Smooth muscle cell (in vitro differentiated cells): Measurements from ENCODE around the gene SNRNP70. TPM values are rescaled to one million over a fixed set of nuclear protein-coding genes. Genes with fewer than 3 reads are reported as not detected.

ENCODE experiments used
- DNase-seq: peaks from one replicate; lab custom pipeline; 2025; ENCODE audit not compliant: unreplicated experiment; lab: John Stamatoyannopoulos, UW
- H2AFZ ChIP-seq: fragments of 200-600 bp; sonication (generic); 2 replicates; pipeline ENCODE4 v1.6.0; 2016; ENCODE audit warnings: antibody characterized with exemption, low read depth, mild to moderate bottlenecking
- H3F3A ChIP-seq: fragments of 200-600 bp; sonication (generic); 2 replicates; pipeline ENCODE4 v1.6.0; 2017; ENCODE audit warnings: antibody characterized with exemption, low read depth
- H3K27ac ChIP-seq: fragments of 200-600 bp; sonication (generic); 2 replicates; pipeline ENCODE4 v1.5.1; 2016; ENCODE audit warnings: low read depth, mild to moderate bottlenecking
- H3K27me3 ChIP-seq: fragments of 200-600 bp; sonication (generic); 2 replicates; pipeline ENCODE4 v1.6.1; 2016; ENCODE audit warnings: low read depth, mild to moderate bottlenecking
- H3K36me3 ChIP-seq: fragments of 200-600 bp; sonication (generic); 2 replicates; pipeline ENCODE4 v1.5.1; 2016; ENCODE audit warnings: low read depth
- H3K4me1 ChIP-seq: fragments of 200-600 bp; sonication (generic); 2 replicates; pipeline ENCODE4 v1.5.1; 2016; ENCODE audit warnings: low read depth
- H3K4me2 ChIP-seq: fragments of 200-600 bp; sonication (generic); 2 replicates; pipeline ENCODE4 v1.6.0; 2016; ENCODE audit warnings: mild to moderate bottlenecking
- H3K4me3 ChIP-seq: fragments of 200-600 bp; sonication (generic); 2 replicates; pipeline ENCODE4 v1.5.1; 2016; ENCODE audit warnings: mild to moderate bottlenecking
- H3K79me2 ChIP-seq: fragments of 200-600 bp; sonication (generic); 2 replicates; pipeline ENCODE4 v1.6.0; 2016; ENCODE audit warnings: low read depth, mild to moderate bottlenecking
- H3K9ac ChIP-seq: fragments of 200-600 bp; sonication (generic); 2 replicates; pipeline ENCODE4 v1.6.0; 2016; ENCODE audit warnings: low read depth
- H3K9me3 ChIP-seq: fragments of 200-600 bp; sonication (generic); replicated peaks from 2 replicates; pipeline ENCODE4 v1.5.1; 2016; ENCODE audit warnings: low read depth
- H4K20me1 ChIP-seq: fragments of 200-600 bp; sonication (generic); 2 replicates; pipeline ENCODE4 v1.6.0; 2016; ENCODE audit warnings: low read depth
- WGBS: methylation state at CpG from one replicate; pipeline ENCODE4 v1.1.7; 2016; ENCODE audit warnings: low lambda C conversion rate; 5-methylcytosine and 5-hydroxymethylcytosine counted together
- polyA plus RNA-seq: library from polyadenylated mRNA; unstranded; fragments of >200 nt; fragmentation: Nextera tagmentation; extraction: Ambion mirVana; gene quantifications from 2 replicates; pipeline ENCODE4 v1.2.1, GENCODE V29; 2016
- total RNA-seq: library from RNA; depleted of rRNA; stranded (reverse); fragments of >200 nt; gene quantifications from 2 replicates; pipeline ENCODE4 v1.2.3, GENCODE V29; 2014
- TF ChIP-seq, protein P1 (sequence below): fragments of 200-600 bp; sonication (generic); IDR thresholded peaks from 2 replicates; pipeline ENCODE4 v1.5.1; 2017; ENCODE audit warnings: borderline replicate concordance, mild to moderate bottlenecking, antibody characterized with exemption; ENCODE audit not compliant: insufficient read depth, poor library complexity, severe bottlenecking

The SNRNP70 gene
- total and polyA plus RNA-seq, 2 experiments from 2014 or later: 200 to 206 TPM

DNA sequence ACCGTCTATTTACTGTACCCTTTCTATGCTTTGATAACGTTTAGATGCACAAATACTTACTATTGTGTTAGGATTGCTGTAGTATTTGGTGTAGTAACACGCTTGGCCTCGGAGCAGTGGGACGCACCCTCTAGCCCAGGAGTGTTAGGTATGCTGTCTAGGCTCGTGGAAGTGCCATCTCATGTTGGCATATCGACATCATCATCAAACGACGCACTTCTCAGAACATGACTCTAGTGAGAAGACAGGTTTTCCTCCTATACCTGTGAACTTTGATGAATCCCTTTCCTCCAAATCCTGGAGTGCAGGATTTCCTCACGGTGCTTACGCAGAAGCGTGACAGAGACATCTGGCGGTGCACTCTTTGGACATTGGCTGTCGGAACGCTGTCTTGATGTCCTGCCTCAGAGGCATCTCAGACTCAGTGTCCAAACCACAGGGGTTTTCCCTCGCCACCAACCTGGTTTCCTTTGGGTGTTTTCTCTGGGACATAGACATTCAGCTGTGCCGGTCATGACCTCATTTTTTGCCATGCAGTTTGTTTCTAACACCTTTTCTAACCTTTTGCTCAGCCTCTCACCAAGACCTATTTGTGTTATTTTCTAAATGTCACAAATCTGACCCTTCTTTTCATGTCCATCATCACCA is 6.3 kb downstream of the SNRNP70 start:
- TF ChIP-seq, protein P1, sequence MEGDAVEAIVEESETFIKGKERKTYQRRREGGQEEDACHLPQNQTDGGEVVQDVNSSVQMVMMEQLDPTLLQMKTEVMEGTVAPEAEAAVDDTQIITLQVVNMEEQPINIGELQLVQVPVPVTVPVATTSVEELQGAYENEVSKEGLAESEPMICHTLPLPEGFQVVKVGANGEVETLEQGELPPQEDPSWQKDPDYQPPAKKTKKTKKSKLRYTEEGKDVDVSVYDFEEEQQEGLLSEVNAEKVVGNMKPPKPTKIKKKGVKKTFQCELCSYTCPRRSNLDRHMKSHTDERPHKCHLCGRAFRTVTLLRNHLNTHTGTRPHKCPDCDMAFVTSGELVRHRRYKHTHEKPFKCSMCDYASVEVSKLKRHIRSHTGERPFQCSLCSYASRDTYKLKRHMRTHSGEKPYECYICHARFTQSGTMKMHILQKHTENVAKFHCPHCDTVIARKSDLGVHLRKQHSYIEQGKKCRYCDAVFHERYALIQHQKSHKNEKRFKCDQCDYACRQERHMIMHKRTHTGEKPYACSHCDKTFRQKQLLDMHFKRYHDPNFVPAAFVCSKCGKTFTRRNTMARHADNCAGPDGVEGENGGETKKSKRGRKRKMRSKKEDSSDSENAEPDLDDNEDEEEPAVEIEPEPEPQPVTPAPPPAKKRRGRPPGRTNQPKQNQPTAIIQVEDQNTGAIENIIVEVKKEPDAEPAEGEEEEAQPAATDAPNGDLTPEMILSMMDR: no peak
- H3K9me3 ChIP-seq: no peaks in the 10 kb centered on the region
- H3K27ac ChIP-seq: no peak overlapping the region
- no peaks in the 10 kb centered on the region for H3K36me3 ChIP-seq
- H4K20me1 ChIP-seq: peaks cover 100% of the 10 kb centered on the region
- H3K27me3 ChIP-seq: no peaks in the 10 kb centered on the region
- H3K9ac ChIP-seq: no peak overlapping the region
- H3K4me2 ChIP-seq: no peak overlapping the region
- H2AFZ ChIP-seq: no peak overlapping the region
- H3F3A ChIP-seq: peaks cover 12% of the 10 kb centered on the region
- H3K79me2 ChIP-seq: peaks cover 85% of the 10 kb centered on the region
- no peak for DNase-seq
- H3K4me3 ChIP-seq: no peak overlapping the region
- 97% methylated on average over 17 of the region's 17 CpGs for WGBS
- H3K4me1 ChIP-seq: peaks cover 10% of the 10 kb centered on the region

DNA sequence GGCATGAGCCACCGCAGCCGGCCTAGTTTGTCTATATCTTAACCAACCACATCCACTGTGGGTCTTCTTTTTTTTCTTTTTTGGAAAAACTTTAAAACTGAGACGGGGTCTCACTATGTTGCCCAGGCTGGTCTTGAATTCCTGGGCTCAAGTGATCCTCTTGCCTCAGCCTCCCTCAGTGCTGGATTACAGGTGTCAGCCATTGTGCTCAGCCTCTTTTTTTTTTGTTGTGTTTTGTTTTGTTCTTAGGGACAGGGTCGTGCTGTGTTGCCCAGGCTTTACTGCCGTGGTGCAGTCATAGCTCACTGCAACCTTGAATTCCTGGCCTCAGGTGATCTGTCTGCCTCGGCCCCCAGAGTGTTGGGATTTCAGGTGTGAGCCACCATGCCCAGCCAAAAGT is 7.4 kb downstream of the SNRNP70 start:
- Histone ChIP-seq H3K4me3 (no peak overlapping the region), H3K9me3 (no peaks in the 10 kb centered on the region), H4K20me1 (peaks cover 100% of the 10 kb centered on the region), H3K4me1 (no peaks in the 10 kb centered on the region), H3K79me2 (peaks cover 73% of the 10 kb centered on the region), H3F3A (peaks cover 22% of the 10 kb centered on the region), H3K4me2 (no peak overlapping the region), H2AFZ (no peak overlapping the region), H3K36me3 (no peaks in the 10 kb centered on the region), H3K27me3 (no peaks in the 10 kb centered on the region), H3K9ac (no peak overlapping the region), H3K27ac (no peak overlapping the region)
- 99% methylated on average over 6 of the region's 6 CpGs for WGBS
- DNase-seq: no peak
- TF ChIP-seq, protein P1: no peak

DNA sequence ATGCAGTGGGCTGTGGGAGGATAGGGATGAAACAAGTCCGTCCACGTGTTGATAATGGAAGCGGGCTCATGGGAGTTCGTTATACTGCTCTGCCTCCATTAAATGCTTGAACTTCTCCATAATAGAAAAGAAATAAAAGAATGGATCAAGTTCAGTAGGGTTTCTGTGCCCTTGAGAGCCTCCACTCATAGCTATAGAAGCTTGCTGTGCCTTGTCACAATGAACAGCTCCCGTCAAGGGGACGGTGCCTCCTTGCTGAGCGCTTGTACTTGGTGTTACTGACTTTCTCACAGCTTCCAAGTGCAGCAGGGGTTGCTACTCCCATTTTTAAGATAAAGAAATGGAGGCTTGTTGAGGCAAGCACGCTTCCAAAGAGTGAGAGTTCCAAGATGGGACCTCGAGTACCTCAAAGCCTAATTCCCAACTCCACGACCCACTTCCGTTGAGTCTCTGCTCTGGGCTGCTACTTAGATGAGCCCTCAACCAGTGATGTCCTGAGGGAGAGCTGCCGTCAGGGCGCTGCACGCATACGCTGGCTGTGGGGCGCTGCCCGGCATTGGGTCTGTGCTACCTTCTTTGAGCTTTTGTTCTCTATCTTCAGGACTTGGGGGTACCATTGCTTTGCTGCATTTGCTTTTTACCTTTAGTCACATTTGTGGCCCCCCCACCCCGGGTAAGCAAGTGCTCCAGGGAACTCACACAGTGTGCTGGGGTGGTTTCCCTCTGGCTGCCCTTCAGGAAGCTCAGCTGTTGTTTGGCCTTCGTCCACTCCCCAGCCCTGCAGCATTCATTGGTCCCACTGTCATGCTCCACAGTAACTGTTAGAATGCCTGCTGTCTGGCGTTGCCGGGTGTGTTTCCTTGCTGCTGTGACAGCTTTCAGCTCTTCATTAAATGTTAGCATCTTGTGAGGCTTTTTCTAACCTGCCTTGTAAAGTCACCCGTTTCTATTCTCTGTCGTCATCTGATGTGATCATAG is 9.5 kb downstream of the SNRNP70 start:
- TF ChIP-seq, protein P1: no peak
- WGBS: 94% methylated on average over 23 of the region's 23 CpGs
- H2AFZ ChIP-seq: no peak overlapping the region
- H3K4me3 ChIP-seq: no peak overlapping the region
- no peaks in the 10 kb centered on the region for H3K36me3 ChIP-seq
- no peaks in the 10 kb centered on the region for H3K27me3 ChIP-seq
- peaks cover 69% of the 10 kb centered on the region for H3K79me2 ChIP-seq
- H4K20me1 ChIP-seq: peaks cover 99% of the 10 kb centered on the region
- no peak overlapping the region for H3K9ac ChIP-seq
- peaks cover 22% of the 10 kb centered on the region for H3F3A ChIP-seq
- H3K27ac ChIP-seq: no peak overlapping the region
- H3K4me1 ChIP-seq: no peaks in the 10 kb centered on the region
- H3K9me3 ChIP-seq: no peaks in the 10 kb centered on the region
- no peak for DNase-seq
- H3K4me2 ChIP-seq: no peak overlapping the region
